Hypothalamus (tissue), 51 donors: ENCODE measurements around the gene INPP5K.

Experiments used
- DNase-seq, 51 donors: peaks; one replicate each; lab custom pipeline; 2025; lab: John Stamatoyannopoulos, UW

INPP5K gene

DNA sequence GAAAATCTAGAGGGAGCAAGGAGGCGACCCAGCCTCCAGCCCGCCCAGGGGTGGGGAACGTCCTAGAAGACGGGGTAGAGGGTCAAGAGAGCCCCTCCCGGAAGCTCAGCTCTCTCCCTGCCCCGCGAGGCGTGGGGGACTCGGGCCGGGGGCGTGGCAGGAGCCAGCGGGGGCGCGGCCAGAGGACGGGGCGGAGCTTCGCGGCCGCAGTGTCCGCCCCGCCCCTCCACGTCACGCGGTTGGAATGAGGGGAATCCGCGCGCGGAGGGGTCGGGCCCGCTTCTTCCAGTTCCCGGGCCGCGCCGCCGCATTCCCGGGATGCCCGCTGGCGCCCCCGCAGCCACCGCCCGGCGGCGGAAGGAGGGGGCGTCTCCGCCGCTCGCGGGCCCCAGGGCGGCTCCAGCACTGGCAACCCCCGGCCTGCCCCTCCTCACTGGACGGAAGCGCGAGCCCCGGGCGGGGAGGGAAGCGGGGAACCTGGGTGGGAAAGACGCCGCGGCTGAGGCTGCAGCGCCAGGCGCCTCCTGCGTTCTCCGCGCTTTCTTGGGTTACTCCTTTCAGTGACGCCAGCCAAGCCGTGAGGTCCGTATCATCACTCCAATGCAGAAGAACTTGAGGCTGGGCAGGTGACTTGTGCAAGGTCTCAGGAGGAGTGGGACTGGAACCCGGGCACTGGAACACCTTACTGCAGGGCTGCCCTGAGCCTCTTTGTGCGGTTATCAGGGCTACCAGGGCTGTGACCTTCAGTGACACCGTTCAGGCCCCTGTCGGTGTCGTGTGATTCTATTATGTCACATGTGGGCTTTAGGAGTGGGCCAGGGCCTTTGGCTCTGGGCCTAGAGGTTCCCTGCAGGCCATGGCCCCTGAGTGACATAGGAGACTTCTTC is 28.2 kb downstream of the INPP5K start:
- peak in 47 of 51 donors; percentile 8 to 82 (median 59) for DNase-seq

GRCh38 chr17:1486802-1487695 is 29.4 kb downstream of the INPP5K start:
- DNase-seq = peak in 12 of 51 donors; percentile 10 to 46 (median 24)

DNA sequence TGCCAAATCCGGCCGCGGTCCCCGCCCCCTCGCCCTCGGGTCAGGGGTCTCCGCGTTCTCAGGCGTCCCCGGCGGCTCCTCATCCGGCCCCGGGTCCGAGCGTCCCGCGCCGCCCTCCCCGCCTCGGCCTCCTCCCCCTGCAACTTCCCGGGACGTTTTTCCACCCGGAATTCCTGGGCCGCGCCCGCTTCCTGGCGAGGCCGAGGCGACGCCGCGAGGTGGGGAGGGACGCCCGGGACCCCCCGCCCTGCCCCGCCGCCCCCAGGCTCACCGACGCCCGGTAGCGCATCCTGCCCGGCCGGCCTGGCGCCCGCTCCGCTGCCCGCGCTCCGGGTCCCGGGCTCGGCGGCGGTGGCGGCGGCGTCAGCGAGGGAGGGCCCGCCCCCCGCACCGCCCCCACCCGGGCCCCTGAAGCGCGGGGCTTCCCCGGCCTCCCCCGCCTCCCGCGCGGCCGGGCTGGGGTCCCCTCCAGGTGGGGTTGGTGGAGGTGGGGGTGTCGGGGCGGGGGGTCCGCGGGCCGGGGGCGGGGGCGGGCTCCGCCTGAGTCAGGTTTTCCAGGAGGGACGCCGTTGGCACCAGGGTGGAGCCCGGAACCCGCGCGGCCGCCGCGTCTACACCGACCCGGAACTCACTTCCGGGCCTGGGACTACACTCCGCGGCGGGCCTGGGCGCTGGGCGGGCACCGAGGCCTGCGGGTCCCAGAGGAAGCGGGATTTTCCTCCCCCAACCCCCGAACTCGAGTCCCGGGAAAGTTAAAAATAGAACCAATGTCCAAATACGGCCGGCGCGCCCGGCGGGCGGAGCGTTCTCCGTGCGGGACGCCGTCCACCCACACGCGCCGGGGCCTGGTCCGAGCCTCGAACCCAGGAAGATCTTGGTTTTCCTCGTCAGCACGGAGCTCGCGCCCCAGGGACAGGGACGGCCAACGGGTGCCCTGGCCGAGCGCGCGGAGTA is 30.7 kb downstream of the INPP5K start:
- DNase-seq = peak in 5 of 51 donors; percentile 17 to 34 (median 21)

- no peak for DNase-seq
Observed at GRCh38 chr17:1484676-1485422, 31.6 kb downstream of the INPP5K start.

- DNase-seq = no peak
Observed at GRCh38 chr17:1484060-1484535, 32.3 kb downstream of the INPP5K start.

DNA sequence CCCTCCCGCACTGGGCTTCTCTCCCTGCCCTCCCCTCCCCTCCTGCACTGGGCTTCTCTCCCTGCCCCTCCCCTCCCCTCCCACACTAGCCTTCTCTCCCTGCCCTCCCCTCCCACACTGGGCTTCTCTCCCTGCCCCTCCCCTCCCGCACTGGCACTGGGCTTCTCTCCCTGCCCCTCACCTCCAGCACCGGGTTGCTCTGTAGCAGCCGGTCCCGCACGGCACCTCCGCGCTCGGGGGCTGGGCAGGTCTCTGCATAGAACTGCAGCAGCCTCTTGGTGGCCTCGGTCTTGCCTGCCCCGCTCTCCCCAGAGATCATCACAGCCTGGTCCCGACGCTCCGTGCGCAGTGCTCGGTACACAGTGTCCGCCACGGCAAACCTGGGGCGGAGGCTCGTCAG is 33.7 kb downstream of the INPP5K start:
- DNase-seq = peak in 3 of 51 donors; percentile 10 to 27 (median 15)

DNA sequence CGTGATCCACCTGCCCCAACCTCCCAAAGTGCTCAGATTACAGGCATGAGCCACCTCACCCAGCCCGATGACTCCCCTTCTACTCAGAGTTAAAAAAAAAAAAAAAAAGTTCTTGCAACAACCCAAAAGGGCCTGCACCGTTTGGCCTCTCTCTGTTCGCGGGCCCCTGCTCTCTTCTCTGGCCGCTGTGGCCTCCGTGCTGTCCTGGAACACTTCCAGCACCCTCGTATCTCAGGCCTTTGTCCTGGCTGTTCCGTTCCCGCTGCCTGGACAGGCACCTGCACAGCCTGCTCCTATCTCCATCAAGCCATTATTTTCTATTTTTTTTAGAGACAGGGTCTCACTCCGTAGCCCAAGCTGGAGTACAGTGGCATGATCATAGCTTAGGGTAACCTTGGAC is 34.7 kb downstream of the INPP5K start:
- DNase-seq = no peak

- no peak for DNase-seq
Observed at GRCh38 chr17:1480747-1481465, 35.5 kb downstream of the INPP5K start.

DNA sequence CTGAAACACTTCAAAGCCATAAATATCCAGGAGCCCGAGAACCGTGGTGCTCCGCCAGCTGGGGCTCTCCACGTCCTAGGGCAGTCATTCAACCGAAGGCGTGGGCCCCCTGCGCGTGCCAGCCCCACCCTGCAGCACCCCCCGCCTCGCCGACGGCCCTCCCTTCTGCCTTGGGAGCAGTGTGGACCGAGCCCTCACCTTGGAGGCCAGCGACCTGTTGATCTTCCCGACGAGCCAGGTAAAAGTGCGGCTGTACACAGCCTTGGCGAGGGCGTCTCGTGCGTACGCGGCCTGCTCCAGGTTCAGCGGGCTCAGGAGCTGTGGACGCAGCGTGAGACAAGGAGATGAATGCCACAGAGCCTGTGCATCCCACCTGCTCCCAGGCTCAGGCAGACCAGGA is 38.0 kb downstream of the INPP5K start:
- DNase-seq = no peak

GRCh38 chr17:1475321-1475854 is 41.0 kb downstream of the INPP5K start:
- no peak for DNase-seq

DNA sequence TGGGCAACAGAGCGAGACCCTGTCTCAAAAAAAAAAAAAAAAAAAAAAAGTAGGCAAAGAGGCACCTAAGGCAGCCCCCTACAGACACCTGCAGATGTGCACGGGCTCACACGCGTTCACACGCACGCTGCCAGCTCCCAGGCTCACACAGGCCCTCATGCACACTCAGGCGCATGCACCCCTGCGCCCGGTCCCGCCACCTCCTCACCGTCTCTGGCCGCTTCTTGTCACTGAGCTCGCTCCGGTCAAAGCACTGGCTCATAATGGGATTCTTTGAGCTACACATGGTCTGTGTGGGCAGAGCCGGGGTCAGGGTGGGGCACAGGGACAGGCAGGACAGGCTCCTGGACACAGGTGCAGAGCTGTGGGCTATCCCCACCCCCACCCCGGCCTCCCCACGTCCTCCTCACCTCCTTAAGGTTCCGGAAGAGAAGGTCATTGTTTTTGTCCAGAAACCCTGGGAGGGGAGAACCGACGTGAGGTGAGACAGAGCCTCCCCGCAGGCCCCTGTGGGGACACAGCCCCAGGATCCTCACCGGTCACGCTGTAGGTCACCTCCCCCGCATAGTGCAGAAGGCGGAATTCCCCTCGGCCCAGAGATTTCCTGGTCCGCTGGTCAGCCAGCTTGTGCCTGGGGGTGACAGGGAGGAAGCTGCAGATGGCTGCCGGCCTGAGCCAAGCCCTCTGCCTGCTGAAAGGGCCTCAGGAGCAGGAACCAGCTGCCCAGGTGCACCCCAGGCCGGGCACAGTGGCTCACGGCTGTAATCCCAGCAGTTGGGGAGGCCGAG is 41.8 kb downstream of the INPP5K start:
- no peak for DNase-seq

DNA sequence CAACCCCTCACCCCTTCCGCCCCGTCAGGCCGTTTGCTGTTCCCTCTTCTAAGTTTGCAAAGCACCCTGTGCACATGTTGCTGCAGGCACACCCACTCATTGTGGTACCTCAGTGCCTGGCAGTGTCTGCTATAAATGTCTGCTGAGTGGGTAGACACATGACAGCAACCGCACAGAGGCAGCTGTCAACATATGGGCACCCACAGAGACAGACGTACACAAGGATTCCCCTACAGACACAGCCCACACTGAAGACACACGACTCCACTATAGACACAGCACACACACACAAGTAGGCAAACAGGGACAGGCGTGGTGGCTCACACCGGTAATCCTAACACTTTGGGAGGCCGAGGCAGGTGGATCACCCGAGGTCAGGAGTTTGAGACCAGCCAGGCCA is 42.6 kb downstream of the INPP5K start:
- DNase-seq = peak in 1 of 51 donors; percentile 31

GRCh38 chr17:1473170-1473569 is 43.2 kb downstream of the INPP5K start:
- no peak for DNase-seq

DNA sequence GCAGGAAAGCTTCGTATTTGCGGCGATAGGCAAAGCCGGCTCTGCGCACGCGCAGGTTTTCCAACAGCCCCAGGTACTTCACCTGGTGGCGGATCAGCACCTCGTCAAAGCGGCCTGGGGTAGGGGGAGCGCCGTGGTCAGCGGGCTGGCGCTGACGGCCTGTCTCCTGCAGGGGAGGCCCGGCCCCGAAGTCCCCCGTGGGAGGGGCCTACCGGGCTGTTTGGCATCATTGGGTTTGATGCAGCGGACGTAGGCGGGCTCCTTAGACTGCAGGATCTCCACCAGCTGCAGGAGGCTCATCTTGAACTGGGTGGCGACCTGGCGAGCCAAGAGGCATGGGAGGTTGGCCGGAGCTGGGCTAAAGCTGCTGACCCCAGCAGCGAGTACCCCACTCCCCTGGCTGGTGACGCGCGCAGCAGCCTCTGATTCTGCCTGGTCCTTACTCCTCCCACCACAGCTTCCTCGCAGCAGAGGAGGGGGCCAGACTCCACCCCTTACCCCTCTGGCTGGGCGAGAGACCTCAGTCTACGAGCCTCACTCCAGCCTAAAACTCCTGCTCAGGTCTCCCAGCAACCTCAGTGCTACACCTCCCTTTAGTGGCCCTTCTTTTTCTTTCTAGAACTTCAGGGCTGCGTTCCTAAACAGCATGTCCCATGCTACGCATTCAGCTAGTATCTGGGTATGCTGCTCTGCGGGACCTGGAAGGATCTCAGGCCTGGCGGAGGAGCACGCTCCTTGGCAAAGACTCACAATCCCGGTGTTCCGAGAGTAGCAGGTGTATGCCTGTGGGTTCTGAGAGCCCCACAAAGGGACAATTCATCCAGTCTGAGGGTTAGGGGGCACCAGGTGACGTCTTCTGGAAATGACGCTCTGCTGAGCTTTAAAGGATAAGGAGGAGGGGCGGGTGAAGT is 44.2 kb downstream of the INPP5K start:
- peak in 1 of 51 donors; percentile 7 for DNase-seq

- DNase-seq = no peak
Observed at GRCh38 chr17:1471490-1471889, 44.9 kb downstream of the INPP5K start.

DNA sequence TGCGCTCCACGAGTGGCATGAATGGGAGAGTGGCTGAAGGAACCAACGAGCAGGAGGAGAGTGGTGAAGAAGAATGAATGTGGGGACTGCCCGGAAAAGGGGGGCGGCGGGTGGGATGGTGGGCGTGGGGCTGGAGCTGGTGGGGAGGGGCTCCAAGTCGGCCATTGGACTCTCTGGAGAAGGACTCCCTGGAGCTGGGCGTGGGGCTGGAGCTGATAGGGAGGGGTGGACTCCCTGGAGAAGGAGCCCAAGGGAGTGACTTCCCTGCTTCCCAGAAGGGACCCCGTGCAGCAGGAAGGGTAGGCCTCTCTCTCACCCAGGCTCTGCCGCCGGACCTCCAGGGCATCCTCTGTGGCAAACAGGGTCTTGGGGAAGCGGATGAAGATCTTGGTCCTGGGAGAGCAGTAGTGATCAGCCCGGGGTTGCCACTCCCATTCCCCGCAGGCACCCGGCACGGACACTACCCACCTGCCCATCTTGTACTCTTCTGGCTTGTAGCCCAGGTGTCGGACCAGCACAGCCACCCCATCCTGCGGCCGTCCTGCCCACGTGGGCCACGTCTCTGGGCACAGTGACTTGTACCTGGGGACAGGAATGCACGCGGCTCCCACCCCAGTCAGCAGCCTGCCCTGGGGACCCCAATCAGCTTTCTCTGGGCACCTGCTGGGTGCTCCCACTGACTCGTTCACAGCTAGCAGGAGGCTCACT is 45.5 kb downstream of the INPP5K start:
- no peak for DNase-seq
